ENCODE results near the gene TBPL2.

The TBPL2 gene

DNA sequence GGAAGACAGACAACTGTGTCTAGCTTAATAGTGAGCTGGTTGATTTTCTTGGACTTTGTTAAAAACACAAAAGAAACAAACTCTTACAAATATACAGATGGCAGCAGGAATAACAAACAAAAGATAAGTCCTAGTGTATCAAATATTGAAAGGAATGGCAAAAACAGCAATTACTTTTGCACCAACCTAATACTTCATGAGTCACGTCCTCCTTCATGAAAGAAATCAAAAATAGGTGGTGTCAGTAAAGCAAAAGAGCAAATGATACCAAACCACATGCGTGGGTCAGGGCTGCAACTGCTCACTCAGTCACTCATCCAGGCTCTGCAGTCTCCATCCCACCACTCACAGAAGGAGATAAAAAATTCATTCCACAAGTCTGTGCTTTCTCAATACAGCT, 40.6 kb downstream of the TBPL2 start:
- DNase-seq, result no peak

DNA sequence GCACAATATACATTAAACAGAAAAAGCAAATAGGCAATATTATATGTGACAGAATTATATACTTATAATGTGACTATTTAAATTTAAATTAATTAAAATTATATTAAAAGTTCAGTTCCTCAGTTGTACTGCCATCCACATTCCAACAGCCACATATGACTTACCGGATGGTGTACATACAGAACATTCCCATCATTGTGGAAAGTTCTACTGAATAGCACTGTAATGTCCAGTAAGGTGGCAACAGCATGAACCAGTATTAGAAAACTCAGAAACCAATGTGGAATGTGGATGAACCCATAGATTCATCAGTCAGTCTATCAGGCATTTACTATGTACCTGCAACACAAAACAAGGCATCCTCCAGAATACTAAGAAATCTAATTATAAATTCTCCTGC, 41.2 kb downstream of the TBPL2 start:
- DNase-seq, result no peak

DNA sequence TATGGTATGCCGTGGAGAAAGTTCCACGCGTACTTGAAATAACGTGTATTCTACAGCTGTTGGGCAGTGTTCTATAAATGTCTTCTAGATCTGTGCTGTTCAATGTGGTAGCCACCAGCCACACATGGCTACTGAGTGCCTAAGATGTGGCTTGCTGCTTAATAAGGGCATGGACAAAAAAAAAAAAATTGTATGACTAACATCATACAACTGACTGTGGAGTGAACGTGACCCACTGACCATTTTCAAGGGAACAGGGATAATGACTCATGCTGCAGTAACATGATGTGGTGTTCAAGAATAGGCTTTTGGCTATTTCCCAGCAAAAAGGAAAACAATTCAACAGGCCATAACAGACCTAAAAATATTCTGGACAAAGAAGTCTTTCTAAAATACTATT, 41.7 kb downstream of the TBPL2 start:
- no peak for DNase-seq

DNA sequence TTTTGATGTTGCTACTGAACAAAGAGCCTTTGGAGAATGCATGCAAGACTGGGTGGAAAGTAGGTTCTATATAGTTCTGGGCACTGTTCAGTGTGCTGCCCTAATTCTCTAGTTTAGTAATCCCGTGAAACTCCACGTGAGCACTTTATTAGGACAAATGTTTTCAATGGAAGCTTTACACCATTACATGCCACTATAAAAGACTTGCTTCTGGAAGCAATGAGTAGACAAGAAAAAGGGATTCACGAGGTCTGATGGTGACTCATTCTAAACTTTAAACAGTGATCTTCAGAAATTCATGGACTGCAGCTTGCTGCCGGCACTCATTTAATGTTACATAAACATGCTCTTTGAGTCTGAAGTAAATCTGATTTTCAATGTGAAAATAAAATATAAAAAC, 51.1 kb downstream of the TBPL2 start:
- DNase-seq, result no peak

DNA sequence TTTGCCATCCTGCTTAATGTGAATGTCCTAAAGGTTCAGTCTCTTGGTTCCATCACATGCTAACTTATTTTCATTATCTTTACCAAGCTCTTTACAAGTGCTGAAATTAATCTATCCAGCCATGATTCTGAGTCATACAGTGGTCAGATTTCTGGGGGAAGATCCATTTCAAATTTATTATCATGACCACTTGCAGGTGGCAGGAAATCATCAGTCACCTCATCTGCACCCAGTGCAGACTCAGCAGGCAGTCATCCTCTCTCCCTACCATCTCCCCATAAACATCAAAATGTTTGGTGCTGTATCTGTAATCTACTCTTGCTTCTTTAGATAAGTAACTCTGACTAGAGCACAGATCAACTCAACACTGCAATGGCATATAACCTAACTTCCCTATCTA, 52.3 kb downstream of the TBPL2 start:
- no peak for DNase-seq

DNA sequence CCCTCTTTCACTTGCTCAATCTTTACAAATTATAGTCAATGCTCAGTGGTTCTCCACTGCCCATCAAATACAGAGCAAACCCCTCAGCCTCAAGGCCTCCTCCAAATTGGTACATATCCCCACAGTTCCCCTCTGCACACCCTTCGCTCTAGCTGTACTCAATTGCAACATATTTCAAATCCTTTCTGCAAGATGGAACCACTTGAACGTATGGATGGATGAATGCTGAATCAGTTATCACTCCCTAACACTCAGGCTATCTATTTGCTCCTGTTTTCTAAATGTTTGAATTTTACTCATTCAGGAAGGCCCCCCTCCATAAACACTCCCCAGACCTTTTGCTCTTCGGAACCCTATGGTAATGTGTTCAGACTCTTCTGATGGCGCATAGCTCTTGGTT, 53.3 kb downstream of the TBPL2 start:
- DNase-seq, result no peak

GRCh38 chr14:55386037-55386808, 54.2 kb downstream of the TBPL2 start:
- peak; percentile 29 for DNase-seq

GRCh38 chr14:55384536-55384935, 55.9 kb downstream of the TBPL2 start:
- DNase-seq, result no peak

DNA sequence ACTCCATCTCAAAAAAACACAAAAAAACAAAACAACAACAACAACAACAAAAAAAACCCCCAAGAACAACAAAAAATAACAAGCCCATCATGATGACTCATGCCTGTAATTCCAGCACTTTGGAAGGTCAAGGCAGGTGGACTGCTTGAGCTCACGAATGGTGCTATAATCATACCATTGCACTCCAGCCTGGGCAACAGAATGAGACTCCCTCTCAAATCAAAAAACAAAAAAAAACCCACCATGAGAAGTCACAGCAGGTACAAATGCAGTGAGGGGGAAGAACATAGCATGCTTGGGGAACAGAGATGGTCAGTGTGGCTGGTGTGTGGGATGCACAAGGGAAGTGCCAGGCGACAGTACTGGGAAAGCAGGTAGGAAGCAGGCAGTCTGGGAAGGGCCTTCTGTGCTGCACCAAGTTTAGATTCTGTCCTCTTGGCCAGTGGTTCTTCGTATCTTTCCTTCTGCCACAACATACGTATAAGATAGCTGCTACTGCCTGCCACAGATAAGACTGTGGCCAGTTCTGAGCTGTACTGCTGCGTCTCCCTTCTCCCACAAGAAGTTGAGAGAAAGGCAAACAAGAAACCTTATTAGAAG, 56.8 kb downstream of the TBPL2 start:
- peak; percentile 11 for DNase-seq

DNA sequence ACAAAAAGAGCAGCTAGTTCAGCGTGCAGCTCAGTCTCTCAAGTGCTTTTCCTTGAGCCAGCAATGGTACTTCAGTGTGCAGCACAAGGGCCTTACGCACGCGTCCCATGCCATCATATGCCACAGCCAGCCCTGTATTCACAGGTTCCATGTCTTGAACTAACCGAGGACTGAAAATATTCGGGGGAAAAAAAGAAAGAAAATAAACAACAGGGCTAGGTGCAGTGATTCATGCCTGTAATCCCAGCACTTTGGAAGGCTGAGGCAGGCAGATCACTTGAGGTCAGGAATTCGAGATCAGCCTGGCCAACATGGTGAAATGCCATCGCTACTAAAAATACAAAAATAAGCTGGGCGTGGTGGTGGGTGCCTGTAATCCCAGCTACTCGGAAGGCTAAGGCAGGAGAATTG, 57.4 kb downstream of the TBPL2 start:
- DNase-seq, result peak; percentile 3

- DNase-seq, result no peak
Measured at GRCh38 chr14:55382483-55382882, 57.9 kb downstream of the TBPL2 start.

GRCh38 chr14:55381561-55381960, 58.9 kb downstream of the TBPL2 start:
- no peak for DNase-seq

DNA sequence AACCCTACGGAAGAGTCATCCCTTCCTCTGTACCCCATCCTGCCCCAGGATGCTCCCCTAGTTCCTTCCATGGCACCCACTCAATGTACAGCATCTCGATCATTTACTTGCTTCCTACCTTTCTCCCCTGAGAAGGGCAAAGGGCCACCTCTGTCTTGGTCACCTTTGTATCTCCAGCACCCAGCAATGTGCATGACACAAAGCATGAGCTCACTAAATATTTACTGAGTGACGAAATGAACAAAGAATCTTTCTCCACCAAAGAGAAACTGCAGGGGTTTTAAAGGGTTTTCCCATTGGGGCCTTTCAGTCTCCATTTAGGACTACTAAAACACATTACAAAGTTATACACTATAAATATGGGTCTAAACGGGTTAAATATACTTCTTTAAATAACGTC, 59.4 kb downstream of the TBPL2 start:
- no peak for DNase-seq

DNA sequence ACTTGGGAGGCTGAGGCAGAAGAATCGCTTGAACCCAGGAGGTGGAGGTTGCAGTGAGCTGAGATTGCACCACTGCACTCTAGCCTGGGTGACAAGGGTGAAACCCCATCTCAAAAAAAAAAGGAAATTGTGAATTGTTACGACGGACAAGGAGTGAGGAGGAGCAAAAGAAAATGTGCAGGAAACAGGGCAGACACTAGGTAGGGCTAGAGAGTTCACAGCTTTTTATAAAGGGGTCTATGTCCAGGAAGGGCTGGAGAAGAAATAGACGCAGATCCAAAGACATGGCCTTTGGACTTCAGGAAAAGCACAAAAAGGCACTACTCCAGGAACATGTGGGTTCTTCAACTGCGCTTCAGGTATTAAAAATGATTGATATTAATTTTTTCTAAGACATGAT, 63.2 kb downstream of the TBPL2 start:
- DNase-seq, result no peak

DNA sequence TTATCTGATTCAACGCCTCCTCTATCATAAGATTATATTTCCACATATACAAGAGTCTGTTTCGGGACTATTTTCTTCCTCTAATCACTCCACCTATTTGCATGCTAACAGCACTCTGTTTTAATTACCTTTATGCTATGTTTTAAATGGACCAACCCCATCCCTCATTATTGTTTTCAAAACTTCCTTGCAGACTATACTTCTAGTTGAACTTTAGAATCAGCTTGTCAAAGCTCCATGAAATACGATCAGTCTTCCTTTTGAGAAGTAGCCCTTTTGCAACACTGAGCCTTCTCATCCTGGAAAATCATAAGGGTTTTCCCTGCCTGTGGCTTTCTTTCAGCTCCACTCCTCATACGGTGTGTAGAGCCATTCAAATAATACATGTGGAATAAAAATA, 65.6 kb downstream of the TBPL2 start:
- no peak for DNase-seq

GRCh38 chr14:55373784-55374705, 66.4 kb downstream of the TBPL2 start:
- DNase-seq, result no peak

DNA sequence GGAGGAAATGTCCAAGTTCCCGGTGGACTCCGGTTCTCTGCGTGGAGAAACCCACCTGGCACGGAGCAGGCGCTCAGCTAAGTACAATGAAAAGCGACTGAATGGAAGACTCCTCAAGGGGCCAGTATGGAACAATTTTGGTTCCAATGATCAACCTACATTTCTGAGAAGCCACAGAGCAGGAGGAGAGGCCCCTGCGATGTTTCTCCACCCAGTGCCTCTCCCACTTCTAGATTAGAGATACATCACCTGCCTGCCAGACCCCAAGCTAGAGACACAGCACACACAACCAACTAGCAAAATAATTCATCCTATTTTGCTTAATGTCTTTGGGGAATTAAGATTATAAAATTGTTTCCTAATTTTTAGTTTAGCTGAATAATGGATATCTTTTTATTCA, 67.6 kb downstream of the TBPL2 start:
- no peak for DNase-seq

DNA sequence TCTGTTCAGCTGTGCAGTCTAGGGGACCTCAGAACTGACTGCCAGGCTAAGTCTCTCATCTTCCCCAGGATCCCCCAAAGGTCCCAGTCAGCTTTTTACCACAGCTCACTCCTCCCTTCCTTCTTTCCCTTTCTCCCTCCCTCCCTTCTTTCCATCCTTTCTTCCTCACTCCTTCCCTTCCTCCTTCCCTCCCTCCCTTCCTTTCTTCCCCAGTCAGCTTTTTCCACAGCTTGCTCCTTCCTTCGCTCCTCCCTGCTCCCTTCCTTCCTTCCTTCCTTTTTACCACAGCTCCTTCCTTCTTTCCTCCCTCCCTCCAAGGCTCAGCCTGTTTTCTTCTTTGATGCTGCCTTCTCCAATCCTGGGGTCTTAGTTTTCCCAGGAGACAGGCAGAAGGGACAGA, 68.0 kb downstream of the TBPL2 start:
- no peak for DNase-seq

GRCh38 chr14:55370883-55371455, 69.4 kb downstream of the TBPL2 start:
- no peak for DNase-seq

- no peak for DNase-seq
Measured at GRCh38 chr14:55366271-55366670, 74.1 kb downstream of the TBPL2 start.

All from NCI-H2227 treated with DMSO at 0.1 percent for 48 hours (cell line).